Suppressor macrophage treated with lipopolysaccharide for 1 hour (primary cell): ENCODE data around the gene CNTN4.

ENCODE experiments used
- DNase-seq, 3 donors: peaks; one replicate each; pipeline ENCODE4 v3.0.0-alpha.2; 2020 to 2022

Gene CNTN4

GRCh38 chr3:2423143-2423542, 324.5 kb downstream of the CNTN4 start:
- no peak for DNase-seq

- no peak for DNase-seq
These were observed 342.9 kb downstream of the CNTN4 start for GRCh38 chr3:2441558-2441957.

GRCh38 chr3:2446146-2446545, 347.5 kb downstream of the CNTN4 start:
- DNase-seq: no peak

GRCh38 chr3:2452249-2452648, 353.6 kb downstream of the CNTN4 start:
- DNase-seq: no peak

- DNase-seq: no peak
These were observed 356.2 kb downstream of the CNTN4 start for GRCh38 chr3:2454865-2455264.

- DNase-seq: no peak
These were observed 358.1 kb downstream of the CNTN4 start for GRCh38 chr3:2456788-2457187.

GRCh38 chr3:2458816-2459215, 360.1 kb downstream of the CNTN4 start:
- DNase-seq: no peak

GRCh38 chr3:2465842-2466241, 367.2 kb downstream of the CNTN4 start:
- no peak for DNase-seq

- DNase-seq: no peak
These were observed 370.1 kb downstream of the CNTN4 start for GRCh38 chr3:2468816-2469215.

- DNase-seq: no peak
These were observed 378.3 kb downstream of the CNTN4 start for GRCh38 chr3:2476996-2477395.

GRCh38 chr3:2477620-2478019, 379.0 kb downstream of the CNTN4 start:
- no peak for DNase-seq

- DNase-seq: no peak
These were observed 385.7 kb downstream of the CNTN4 start for GRCh38 chr3:2484162-2485026.

- DNase-seq: no peak
These were observed 386.3 kb downstream of the CNTN4 start for GRCh38 chr3:2485027-2485375.

- DNase-seq: no peak
These were observed 397.1 kb downstream of the CNTN4 start for GRCh38 chr3:2495746-2496145.

GRCh38 chr3:2504912-2505311, 406.2 kb downstream of the CNTN4 start:
- no peak for DNase-seq

- DNase-seq: no peak
These were observed 408.1 kb downstream of the CNTN4 start for GRCh38 chr3:2506776-2507175.

- no peak for DNase-seq
These were observed 412.0 kb downstream of the CNTN4 start for GRCh38 chr3:2510591-2511145.

- DNase-seq: no peak
These were observed 412.7 kb downstream of the CNTN4 start for GRCh38 chr3:2511356-2511755.

GRCh38 chr3:2512881-2513280, 414.2 kb downstream of the CNTN4 start:
- DNase-seq: no peak

GRCh38 chr3:2513986-2514385, 415.3 kb downstream of the CNTN4 start:
- DNase-seq: no peak

- no peak for DNase-seq
These were observed 418.2 kb downstream of the CNTN4 start for GRCh38 chr3:2516762-2517441.

GRCh38 chr3:2517500-2518172, 419.0 kb downstream of the CNTN4 start:
- no peak for DNase-seq

- no peak for DNase-seq
These were observed 424.7 kb downstream of the CNTN4 start for GRCh38 chr3:2523281-2523836.
